NCI-H1694 (cell line): ENCODE data around the gene DMD.
"Not testable (repeated sequence)": the region's sequence is repeated elsewhere in the genome, so short reads cannot be mapped to it uniquely, and the experiment has no call there.

Experiments used
- DNase-seq: peaks from one replicate; lab custom pipeline; 2025; lab: John Stamatoyannopoulos, UW

DMD gene

DNA sequence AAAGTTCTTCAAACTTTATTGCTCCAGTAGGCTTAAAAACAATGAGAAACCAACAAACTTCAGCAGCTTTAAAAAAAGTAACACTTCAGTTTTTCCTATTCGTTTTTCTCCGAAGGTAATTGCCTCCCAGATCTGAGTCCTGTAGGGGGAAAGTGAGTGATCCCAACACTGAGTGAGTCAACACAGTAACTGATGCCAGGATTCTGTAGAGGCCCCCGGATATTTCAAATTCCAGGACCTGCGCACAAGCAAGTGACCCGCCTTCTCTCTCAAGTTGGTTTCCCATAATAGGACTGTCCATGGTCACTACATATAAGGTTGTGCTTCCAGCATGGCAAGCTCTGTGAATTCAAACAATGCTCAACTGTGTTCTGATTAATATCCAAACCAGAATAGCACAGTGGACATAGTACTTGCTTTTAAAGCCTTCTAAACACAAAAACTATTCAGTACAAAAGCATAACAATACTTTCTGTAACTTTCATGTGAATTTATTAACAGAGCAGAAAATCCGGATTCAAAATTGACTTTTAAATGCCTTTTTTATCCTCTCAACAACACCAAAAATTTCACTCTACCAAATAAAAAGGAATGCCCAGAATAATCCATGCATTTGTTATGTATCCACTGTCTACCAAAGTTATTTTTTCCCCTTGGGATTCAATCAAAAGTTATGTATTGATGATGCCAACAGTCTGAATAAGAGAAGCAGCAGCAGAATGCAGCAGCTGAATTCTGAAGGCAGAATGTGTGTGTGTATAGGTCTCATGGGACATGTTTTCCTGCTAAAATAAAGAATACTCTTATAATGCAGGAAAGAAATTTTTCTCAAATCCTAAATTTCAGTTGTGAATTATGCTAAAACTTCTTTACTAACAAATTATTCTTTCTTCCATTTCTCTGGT lies at the start of gene DMD:
Gene DMD (minus strand): TSS at position 194 of the 905 bp plus-strand sequence. CDS start 237 bp downstream, outside the sequence.
- no peak for DNase-seq

DNA sequence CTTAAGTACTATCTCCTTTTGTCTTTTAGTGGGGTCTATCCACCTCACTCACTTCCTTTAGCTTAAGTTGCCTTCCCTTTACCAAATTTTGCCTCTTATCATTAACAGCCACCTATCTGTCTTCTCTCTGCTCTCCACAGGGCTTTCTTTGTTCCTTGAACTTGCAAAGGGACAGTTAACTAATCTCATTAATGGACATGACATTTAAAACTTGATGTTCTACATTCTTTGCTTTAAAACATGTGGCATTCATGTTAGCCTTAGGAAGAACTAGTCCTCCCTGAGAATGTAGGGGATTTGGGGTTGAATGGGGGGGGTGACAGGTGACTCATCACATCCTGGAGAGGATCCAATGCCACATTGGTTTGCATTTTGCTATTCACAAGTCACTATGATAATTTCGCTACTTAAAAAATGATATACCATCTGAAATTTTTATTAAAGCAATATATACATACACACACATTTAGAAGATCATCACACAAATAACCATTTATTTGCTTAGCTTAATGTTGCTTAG lies 41.0 kb upstream of the DMD start:
- DNase-seq: no peak

DNA sequence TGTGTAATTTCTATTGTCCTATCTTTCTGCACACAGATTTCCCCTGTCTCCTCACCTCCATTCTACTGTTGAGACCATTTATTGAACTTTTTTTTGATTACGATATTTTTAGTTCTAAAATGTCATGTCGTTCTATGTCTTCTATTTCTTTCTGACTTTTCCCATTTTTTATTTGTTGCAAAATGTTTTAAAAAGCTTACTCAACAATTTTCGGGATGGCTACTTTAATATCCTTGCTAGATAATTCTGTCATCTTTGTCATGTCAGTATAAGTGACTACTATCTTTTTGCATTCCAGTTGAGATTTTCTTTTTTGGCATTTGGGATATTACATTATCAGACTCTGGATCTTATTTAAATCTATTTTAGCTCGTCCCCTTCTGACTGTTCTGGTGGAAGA lies 7.5 kb upstream of the DMD start:
- no peak for DNase-seq

DNA sequence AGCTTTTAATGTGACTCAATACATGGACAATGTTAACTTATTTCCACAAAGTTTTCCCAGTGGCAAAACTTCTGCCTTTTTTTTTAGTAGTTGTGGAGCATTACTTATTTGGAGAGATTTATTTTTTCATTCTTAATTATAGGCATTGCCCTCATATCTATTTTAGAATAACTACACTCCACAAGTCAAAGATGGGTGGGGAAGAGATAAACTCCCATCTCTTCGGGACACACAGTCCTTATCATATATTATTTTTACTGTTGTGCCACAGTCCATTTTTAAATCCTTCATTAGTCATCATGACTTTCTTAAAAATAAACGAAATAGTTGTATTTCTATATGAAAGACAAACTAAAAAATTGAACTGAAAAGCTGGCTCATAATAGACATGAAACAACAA lies 1.2 kb downstream of the DMD start:
- no peak for DNase-seq

DNA sequence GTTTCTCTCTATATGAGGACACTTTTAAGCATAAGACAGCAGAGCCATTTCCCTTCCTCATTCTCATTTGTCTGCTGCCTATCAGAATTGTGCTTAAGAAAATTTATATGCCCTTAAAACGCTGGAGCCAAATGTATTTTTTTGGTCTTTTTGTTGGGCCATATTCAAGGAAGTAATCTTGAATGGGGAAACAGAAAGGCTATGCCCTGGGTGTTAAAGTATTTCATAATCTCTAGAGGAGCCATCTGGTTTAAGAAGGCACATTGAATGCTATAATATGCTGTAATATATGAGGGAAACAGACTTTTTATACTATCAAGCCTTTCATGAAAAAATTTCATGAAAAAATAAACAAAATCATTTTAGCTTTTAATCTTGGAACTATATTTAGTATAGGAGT lies 4.3 kb downstream of the DMD start:
- DNase-seq: no peak

DNA sequence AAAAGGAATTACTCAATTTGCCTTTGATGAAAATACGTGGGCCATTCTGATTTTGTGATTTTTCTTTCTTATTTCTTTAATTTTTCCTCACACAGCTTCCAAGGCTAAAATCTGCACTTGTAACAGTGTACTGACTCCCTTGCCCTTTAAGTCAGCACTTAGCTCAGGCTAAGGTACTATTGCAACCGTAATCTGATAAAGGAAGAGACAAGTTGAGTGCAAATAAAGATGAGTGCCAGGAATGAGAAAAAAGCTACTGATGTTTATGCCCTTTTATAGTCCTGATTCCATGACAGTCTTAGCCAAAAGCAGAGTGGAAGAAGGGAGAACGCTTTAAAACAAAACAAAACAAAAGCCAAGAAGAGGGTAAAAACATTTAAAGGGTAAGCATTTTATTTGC lies 6.0 kb downstream of the DMD start:
- no peak for DNase-seq

DNA sequence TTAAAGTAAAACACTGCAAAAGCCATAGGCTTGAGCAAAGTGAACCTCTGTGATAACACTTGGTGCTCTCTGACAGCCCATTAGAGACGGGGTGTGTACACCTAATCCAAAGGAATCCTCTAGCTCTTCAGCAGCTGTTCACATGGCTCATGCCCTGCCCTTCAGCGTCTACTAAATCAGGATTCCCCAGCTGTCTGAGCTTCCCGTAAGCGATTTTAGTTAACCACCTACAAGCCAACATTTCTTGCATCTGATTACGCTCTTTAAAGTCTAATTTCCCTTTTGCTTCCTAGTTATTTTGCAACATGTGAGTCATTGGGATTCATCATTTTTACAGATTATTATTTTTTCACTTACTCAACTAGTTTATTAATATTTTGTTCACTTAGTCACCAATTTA lies 6.5 kb downstream of the DMD start:
- no peak for DNase-seq

DNA sequence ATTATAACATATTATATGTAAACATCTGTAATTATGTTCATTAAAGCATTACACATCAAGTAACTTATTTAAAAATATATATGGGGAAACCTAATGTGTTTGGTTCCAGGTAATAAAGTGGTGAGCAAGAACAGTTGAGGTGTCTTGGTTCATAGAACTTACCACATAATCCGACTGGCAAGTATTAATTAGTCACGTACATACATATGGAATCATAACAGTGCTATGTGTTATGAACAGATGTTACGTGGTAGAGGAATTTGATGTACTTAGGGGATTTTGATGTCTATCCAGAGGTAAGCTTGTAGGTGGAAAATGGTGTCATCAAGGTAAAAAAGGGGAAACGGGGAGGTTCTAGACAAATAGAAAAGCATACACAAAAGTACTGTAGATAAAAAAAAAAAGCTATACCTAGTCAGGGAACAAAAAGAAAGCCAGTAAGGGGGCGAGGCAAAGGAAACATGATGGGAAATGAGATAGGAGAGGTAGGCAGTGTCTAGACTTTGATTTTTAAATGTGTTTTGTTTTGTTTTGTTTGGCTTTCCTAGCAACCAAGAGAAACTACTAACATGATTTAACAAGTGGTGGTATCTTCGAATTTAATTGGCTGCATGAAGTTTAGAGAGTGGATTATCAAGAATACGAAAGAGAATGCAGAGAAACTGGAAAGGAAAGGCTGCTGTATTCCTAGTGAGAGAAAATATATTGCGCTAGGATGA lies 12.6 kb downstream of the DMD start:
- DNase-seq: no peak

DNA sequence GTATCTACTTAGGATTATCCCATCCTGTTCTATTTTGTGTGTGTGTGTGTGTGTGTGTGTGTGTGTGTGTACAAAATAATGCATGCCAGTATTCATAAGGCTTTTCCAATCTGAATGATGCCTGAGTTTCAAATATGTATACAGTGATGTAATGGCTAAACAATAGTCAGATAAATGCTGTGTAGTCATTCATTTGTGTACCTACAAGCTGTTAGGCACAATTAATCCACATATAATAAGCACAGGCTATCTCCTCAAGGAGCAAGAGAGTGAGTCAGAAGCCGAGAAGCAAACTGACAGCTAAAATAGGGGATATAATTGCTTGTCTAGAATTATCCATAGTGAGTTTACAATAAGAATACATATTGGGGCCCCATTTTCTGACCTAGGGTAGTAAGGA lies 15.7 kb downstream of the DMD start:
- DNase-seq: no peak

DNA sequence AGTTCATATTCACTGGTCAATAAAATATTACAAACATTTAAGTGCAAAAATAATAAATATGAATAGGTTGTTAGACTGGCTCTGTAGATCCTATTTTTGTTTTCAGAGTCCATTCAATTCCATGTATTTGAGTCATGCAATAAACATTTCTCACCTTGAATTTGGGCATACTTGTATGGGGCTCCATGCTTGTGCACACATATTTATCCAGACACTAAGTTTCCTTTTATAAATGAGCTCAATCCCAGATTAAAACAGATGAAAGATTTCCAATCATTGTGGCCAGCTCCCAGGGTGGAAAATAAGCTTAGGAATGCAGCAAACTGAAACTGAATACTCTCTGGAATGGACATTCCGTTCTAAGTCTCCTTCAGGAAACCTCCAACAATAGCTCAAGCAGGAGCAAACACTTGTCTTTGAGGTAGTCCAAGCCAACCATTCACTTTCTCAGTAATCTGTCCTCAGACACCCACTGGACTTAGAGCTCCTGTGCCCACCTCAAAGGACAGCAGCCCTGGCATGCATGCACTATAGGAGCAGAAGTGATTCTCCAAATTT lies 16.4 kb downstream of the DMD start:
- no peak for DNase-seq

DNA sequence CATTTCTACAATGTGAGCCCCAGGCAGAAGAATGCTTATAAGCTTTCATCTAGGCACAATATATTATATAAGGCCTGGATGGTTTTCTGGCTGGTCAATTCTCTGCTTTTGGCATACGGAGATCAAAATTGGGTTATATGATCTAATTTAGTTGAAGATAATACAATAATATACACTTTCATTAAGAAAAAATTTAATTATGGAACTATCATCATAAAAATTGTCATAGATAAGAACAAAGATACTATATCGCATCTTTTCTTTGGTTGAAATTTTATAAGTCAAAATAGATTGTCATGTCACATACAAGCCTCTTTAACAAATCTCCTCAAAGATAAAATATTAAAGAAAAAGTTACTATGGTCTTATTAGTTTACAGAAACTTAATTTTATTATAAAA lies 17.1 kb downstream of the DMD start:
- no peak for DNase-seq

DNA sequence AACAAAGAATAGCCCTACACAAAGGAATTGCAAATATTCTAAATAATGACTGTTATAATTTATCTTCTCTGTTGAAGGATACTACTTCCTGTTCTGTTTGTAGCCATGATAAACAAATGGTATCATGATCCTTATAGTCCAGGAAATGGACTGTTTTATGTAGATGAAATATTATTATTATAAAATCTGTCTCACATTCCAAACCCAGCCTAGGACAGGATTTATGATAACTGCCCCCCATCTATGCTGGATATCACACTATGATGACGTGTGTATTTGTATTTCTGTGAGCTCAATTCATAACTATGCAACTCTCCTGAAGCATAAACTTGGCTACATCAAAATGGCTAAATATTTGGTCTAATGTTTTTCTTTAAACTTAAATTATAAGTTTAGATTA lies 21.3 kb downstream of the DMD start:
- no peak for DNase-seq

DNA sequence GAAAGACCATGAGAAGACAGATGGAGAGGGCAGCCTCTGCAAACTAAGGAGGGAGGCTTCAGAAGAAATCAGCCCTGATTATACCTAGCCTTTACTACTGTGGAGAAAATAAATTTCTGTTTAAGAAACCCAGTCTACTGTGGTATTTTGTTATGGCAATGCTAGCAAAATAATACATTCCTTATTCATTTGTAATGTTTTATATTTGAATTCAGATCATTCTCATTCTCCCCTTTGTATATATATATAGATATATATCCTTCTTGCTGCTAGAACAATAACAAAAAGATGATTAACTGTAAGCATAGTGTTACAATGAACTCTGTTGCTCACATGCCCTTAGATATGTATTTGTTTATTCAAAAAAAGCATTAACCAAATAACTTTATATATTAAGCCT lies 22.5 kb downstream of the DMD start:
- DNase-seq: no peak

DNA sequence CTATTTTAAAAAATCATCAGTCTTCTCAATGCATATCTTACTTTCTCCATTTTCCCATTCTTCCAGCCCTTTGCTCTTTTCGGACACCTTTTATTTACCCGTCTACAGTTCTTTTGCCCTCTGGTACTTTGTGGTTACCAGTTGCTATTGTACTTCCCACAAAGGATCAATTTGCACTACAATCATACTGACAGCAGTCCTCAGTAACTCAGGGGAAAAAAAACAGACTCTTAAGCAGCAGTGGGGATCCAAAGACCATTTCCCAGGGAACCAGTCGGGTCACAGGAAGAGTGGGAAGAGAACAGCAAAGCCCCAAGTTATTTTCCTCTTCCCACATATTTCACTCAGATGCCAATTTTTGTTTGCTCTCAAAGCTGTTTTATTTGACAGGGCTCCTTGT lies 23.1 kb downstream of the DMD start:
- no peak for DNase-seq

DNA sequence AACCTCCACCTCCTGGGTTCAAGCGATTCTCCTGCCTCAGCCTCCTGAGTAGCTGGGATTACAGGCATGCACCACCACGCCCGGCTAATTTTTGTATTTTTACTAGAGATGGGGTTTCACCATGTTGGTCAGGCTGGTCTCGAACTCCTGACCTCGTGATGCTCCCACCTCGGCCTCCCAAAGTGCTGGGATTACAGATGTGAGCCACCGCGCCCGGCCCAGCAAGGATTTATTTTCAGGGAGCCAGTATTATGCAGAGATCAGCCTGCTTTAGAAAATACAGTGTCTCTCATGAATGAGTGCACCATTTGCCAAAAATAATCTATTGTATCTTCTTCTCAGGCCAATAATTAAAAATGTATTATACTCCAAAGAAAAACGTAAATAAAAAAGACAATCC lies 26.5 kb downstream of the DMD start:
- DNase-seq: not testable (repeated sequence)

DNA sequence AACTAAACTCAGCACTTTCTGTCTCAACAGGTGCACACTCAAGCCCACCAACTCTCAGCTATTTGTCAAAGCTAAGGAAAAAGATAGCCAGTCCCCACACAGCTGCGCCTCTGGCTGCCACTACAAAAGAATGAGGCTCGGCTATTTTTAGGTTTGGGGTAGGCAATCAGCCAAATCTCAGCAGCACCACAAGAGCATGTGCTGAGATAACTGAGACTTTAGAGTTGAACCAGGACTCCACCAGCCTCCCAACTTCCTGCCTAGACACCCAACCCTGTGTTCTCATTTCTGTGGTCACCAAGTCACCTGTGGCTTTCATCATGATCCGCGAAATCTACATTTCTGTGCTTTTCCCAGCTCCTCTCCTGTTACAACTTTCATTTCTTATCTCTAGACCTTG lies 28.0 kb downstream of the DMD start:
- no peak for DNase-seq

DNA sequence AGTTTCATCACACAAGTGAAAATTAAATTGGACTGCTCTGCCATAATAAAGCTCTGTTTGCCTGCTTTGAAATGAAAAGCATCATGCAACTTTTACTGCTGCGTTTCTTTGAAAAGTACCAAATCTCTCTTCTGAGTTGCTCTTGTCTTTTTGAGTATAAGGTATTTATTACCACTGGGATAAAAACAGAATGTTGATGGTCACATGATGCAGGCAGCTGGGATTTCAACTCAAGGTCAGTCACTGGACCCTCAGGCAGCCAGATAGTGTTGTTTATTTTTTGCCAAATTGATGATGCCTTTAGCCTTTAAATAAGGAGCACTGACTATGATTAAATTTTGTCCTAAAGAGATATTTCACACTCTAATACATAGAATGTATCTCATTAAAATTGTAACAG lies 32.7 kb downstream of the DMD start:
- no peak for DNase-seq

DNA sequence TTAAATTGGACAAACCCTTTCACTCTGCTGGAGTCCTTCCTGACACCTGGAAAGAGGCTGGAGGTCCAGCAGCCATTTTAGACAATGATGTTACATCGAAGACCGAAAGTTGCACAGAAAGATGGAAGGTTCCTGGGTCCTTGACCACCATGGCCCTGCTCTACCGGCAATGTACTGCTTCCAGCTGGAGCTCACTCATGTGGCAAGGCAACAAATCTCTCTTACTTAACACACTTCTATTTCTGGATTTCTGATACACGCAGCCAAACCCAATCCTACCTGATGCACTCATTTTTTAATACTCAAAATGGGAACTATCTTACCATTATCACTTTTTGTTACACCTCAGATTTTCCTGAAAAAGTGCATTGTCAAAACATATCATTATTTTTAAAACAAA lies 33.1 kb downstream of the DMD start:
- no peak for DNase-seq

DNA sequence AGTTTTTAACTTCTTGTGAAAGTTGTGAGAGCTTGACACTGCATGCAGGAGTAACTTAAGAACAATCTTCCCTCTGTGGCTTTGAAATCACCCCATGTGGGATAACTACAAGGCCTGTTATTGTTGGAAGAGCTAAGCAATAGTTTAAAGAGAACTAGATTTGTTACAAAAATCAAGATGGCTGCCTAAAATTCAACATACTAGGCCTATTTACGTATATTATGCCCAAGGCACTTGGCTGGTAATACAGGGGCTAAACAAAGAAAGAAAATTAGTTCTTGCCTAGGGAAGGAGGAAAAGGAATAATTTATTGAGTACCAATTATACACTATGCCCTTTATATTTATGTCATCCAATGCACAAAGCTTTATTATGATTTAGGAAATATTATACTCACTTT lies 36.1 kb downstream of the DMD start:
- DNase-seq: no peak

DNA sequence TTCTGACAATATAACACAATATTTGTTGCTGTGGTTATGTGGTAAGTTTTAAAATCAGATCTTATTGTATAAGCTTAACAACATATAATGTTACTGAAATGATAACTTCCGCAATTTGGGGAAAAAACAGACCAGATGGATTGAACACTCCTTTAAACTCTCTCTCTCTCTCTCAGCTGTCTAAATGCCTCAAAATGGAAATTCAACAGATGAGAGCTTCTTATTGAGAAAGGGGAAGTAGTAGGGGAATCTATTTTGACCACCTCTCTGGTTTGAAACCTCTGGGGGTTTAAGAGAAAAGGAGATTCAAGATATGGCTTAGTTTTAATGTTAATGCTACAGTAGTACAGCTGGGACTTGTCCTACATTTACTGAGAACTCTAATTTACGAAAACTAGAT lies 40.3 kb downstream of the DMD start:
- DNase-seq: no peak

DNA sequence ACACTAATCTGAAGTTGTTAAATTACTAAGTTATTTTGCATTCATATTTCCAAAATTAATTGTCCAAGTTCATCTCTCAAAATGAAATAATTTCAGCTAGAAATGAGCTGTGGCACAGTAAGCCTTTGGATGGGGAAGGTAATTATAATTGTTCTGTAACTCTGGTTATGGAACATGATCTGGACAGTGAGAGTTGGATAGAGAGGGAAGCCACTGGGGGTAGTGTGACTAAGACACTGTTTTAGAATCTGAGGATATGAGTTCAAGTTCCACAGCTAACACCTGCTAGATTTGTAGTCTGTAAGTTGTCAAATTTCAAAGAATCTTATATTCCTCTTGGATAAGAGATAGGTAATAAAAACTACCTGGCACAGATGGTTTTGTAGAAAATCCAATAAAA lies 49.5 kb downstream of the DMD start:
- DNase-seq: no peak

DNA sequence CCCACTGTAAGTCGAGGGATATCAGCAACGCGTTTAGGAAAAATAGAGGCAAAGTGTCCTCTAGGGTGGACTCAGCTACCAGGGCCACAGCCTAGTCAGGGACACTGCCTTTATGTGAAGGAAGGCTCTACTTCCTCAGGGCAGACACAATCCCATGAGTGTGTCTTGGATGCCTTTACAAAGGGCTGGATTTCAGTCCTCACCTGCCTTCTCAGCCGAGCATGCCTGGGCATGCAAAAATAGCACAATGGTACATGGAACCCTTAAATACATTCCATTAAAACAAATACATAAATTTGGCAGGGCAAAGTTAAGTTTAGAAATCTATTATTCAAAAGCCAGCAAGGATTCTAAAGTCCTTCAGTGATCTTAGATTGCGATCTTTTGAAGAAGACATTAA lies 51.1 kb downstream of the DMD start:
- no peak for DNase-seq

DNA sequence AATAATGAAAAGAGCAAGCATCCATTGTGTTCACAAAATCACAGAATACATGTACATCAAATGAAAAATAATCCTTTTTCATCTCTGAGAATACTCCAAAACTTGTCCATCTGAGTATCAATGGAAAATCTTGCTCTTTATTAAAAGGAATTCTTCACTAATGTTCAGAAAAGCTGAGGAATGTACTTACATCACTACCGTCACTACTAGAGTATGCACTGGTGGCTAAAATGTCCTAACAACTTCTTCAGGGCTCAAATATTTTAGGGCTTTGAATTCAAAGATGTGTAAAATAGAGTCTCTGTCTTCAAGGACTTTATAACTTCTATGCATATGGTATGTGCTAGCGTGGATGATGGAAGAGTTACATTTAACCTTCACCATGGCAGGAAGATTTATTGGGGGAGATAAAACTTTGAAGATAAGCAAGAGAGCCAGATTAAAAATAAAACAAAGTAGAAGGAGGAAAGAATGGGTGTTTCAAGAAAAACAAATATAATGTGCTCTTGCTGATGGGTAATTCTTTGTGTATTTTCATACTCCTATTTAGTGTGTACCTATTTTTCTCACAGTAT lies 55.1 kb downstream of the DMD start:
- DNase-seq: no peak
